GM18867 (cell line): ENCODE data around the gene TNIK.
A peak's percentile ranks its signal among the peaks of the same experiment; 100 is the strongest.
"Not testable (repeated sequence)": the region's sequence is repeated elsewhere in the genome, so short reads cannot be mapped to it uniquely, and the experiment has no call there.

Experiments
- ATAC-seq: cut with Tn5 transposase; IDR thresholded peaks from one replicate; pipeline ENCODE4 v1.9.1; 2021; ENCODE audit warnings: mild to moderate bottlenecking, moderate library complexity; ENCODE audit not compliant: unreplicated experiment

Gene TNIK

DNA sequence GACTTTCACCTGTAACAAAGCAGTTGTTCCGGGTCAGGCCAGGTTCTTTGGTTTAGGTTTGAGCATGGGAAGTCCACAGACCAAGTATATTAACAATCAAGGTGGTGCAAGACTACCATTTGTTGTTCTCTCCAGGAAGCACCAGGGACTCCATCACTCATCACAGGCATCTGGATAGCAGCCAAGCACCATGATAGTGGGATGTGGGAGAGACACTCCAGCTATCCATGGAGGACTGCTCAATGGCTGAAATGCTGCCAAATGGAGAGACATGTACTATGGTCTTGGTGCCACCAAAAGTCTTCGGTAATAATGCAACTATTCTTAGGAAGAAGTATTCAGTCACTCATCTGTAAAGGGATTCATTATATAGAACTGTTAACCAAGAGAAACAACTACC is 143.0 kb downstream of the TNIK start:
- no peak for ATAC-seq

DNA sequence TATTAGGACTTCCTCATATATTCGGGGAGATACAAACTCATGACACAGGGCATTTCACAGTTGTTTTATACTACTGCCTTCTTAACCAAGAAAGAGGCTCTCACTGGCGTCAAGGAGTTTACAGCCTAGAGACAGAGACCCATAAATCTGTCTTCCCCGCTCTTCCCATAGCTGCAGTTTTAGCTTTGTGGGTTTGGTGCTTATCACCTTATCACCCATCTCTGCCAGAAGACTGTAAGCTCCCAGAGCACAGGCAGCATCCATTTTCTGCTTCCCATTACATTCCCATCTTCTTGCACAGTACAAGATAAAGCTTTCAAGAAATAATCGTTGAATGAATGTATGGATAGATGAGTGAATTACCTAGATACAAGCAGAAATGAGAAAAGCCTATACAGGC is 144.3 kb downstream of the TNIK start:
- ATAC-seq = no peak

DNA sequence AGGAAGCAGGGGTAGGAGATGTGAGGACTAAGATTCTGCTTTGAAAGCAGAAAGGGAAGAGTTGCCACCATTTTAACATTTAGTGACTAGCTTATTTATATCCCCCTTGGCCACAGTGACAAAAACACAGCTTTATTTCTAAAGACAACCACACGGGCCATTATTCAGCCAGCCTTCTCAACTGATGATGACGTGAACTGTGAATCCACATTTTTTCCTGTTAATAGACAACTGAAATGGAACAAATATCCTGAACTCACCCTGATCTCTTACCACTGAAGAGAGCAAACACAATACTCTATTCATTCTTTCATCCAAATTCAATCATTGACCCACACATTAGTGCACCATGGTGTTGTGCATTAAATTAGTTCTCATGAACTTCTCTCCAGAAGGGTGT is 145.1 kb downstream of the TNIK start:
- no peak for ATAC-seq

DNA sequence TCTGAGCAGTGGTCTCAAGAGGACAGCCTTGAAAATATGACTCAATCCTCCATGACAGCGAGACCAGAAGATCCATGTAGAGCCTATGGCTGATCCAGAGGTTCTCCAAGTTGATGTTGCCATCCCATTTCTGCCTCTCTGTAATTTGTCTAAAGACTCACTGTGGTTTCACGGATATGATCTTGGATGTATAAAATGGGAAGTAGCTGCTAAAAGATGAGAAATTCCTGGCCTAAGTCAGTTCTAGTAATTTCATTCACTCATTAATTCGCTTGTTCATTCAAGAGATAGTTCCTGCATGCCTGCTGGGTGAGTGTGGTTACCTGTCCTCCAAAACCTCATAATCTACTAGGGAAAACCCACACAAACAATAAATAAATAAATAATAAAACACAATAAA is 145.9 kb downstream of the TNIK start:
- no peak for ATAC-seq

DNA sequence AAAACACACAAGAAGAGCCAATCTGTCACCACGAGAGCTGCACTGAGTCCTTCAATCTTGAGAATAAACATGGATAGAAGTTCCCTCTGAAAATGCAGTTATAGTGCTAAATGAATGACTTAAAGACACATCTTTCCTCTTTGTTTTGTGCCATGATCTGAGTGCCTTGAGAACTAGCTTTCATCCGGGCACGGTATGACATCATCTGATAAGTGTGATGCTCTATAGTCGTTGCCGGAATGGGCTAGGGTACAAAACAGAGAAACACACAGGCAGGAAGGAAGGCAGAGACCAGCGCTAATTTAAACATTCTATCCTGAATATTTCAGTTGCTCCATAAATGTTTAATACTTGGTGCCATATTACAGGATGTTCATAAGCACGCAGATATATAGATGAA is 146.5 kb downstream of the TNIK start:
- ATAC-seq = no peak

DNA sequence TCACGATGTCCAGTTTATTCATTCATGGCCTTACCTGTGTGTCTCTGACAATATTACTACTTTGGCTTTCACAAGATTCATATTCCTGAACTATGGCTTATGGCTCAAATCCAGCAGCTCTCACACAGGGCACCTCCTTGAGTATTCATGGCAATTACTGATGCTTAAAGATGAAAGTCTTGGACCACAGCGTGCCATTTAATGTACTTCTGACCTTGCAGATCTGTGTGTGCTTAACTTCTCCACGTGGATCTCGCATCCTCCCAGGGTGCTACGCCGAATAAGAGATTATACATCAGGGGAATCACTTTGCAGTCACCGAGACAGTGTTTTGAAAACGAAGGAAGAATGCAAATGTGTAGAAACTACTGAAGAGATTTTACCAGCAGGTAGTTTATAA is 147.5 kb downstream of the TNIK start:
- ATAC-seq = no peak

DNA sequence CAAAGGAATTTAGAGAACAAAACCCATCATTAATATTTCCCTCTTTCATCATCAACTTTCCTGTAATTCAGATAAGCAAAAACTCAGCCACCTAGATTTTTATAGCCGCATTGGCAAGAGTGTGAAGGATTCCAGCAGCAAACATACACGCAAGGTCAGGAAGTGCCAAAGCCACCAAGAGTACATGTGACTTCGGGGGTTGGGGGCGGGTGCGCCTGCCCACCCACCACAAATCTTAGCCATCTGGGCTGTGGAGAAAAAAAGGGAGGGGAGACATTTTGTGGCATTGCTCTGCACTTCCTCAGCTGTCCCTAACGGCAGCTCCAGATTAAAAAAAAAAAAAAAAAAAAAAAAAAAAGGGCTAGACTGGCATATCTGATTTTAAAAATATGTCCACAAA is 148.4 kb downstream of the TNIK start:
- ATAC-seq = no peak

DNA sequence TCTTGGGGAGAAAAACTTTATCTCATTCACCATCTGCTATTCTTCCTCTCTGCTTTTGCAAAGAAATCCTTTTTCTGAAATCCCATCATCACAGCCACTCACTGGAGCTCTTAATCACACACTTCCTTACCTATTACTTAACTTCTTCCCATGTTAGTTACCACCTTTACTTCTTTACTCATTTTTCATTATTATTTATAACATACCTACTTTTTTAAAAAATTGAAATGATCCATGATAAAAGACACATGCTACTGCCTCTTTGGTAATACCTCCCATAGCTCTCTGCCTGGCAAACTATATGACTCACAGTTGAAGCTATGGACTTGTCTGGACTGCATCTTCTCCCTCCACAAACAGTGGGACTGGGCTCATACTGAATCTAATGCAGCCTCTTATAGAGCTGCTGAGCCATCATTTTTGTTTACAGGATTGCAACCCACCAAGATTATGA is 150.3 kb downstream of the TNIK start:
- no peak for ATAC-seq

DNA sequence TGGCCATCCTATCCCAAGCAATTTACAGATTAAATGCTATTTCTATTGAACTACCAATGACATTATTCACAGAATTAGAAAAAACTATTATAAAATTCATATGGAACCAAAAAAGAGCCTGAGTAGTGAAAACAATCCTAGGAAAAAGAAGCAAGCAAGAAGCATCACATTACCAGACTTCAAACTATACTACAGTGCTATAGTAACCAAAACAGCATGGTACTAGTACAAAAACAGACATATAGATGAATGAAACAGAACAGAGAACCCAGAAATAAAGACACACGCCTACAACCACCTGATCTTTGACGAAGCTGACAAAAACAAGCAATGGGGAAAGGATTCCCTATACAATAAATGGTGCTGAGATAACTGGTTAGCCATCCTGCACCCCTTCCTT is 152.2 kb downstream of the TNIK start:
- no peak for ATAC-seq

DNA sequence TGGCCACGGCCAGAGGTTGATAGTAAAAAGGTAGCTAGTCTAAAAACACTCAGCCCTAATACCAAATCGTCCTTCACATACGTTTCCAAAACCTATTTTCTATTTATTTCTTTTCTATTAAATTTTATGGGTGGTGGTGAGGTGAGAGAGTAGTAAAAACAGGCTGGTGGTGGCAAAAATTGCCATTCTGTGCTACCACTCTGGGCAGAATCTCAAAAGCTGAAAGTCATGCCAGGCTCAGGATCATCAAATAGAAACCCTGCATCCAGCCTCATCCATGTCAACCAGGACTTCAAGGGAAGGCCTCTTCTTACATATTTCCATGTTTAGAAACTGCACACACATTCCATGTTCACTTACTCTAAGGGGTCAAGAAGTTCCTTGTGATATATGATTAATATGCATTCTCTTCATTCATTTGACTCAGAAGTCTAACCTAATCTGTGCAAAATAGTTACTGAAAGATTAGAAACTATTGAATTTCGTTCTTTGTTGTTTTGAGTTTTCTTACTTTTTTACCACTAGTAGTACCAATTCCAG is 153.1 kb downstream of the TNIK start:
- no peak for ATAC-seq

DNA sequence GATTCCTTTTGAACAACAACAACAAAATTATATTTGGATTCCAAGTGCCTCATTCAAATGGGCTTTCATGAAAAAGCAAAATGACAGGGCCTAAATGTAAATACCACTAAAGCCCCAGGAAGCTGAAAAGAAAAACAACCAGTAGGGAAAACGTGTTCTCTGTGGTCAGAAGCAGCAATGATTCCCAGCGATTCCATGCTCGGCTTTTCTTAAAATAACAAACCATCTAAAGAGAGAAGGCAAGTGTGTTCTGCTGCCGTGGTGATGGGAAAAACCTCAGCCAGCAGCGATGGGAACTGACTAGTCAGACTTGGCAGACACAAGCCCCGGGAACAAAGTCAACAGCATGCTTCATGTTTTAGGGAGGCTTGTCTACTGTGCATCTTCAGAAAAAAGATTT is 153.6 kb downstream of the TNIK start:
- no peak for ATAC-seq

DNA sequence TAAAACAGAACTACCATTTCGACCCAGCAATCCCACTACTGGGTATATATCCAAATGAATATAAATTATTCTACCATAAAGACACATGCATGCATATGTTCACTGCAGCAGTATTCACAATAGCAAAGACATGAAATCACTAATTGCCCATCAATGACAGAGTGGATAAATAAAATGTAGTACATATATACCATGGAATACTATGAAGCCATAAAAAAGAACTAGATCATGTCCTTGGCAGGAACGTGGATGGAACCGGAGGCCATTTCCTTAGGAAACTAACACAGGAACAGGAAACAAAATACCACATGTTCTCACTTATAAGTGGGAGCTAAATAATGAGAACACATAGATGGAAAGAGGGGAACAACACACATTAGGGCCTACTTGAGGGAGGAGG is 154.4 kb downstream of the TNIK start:
- ATAC-seq = not testable (repeated sequence)

DNA sequence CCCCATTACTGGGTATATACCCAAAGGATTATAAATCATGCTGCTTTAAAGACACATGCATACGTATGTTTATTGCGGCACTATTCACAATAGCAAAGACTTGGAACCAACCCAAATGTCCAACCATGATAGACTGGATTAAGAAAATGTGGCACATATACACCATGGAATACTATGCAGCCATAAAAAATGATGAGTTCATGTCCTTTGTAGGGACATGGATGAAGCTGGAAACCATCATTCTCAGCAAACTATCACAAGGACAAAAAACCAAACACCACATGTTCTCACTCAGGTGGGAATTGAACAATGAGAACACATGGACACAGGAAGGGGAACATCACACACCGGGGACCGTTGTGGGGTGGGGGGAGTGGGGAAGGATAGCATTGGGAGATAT is 155.7 kb downstream of the TNIK start:
- not testable (repeated sequence) for ATAC-seq

DNA sequence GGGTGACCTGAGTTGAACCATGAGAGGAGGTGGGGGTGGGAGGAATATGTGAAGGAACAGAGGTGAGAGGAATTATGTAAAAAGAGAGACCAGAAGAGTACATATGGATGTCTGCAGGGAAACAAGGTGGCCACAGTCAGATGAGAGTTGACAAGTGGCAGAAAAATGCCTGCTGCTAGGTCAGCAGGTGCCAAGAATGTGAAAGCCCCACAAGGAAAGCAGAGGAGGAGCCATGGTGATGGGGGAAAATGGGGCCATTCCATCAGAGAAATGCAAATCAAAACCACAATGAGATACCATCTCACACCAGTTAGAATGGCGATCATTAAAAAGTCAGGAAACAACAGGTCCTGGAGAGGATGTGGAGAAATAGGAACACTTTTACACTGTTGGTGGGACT is 156.2 kb downstream of the TNIK start:
- not testable (repeated sequence) for ATAC-seq

DNA sequence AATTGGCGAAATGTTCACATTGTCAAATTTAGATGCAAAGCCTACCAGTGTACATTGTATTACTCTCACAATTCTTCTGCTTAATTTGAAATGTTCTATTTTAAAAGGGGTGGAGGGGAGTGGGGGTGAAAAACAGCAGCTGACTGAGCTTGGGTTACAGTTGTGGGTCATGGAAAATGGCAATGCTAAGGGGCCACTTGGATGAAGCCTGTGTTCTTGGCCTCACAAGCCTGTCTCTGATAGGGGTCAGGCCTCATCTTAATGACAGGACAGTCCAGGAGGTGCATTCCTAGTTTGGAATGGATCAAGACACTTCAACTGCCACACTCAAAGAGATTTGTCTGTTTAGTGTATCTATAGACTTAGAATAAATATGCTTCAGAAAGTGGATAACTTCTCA is 158.2 kb downstream of the TNIK start:
- no peak for ATAC-seq

DNA sequence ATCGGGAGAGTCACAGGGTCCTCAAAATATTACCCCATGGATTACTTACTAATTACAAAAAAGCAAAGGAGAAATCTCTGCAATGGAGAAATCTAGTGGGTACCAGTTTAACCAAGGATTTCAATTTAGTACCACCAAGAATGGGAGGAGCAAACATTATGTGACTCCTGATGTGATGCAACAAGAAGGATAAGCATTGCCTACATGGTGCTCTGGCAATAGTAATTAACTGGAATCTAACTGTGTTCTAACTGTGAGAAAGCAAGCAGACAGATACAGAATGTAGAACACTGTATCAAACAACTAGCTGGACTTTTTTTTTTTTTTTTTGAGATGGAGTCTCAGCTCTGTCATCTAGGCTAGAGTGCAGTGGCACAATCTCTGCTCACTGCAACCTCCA is 159.2 kb downstream of the TNIK start:
- ATAC-seq = no peak

DNA sequence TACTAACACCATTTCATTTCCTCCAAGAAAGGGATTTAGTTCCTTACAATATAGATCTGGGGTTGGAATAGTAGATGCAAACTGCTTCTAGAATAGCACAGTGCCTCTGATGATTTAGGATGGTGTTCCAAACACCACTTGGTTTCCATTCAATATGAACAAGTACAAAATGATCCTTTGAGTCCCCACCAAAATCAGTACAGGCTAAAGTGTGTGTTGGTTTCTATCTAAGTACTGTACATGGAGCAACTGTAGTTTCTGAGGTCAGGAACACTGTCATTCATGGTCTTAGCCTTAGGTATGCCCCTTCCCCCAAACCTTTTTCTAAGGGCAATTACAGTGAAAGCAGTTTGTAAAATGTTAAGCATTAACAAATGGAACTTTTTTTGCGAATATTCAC is 162.3 kb downstream of the TNIK start:
- no peak for ATAC-seq

DNA sequence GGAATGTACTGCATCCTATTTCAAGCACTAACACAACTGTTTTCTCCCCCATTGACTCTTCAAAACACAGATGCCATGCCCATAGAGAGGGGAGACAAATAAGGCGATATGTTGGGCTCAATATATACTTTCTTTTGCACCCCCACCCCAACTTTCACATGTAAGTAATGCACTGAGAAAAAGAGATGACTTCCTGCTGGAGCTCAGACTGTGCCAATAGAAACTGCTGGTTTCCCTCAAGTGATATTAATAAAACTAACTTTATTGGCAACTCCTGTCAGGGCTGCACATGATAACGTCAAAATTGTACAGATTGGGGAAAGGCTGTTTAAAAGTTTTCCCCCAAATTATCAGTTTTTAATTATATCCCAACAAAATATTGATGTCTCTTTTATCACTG is 163.0 kb downstream of the TNIK start:
- no peak for ATAC-seq

DNA sequence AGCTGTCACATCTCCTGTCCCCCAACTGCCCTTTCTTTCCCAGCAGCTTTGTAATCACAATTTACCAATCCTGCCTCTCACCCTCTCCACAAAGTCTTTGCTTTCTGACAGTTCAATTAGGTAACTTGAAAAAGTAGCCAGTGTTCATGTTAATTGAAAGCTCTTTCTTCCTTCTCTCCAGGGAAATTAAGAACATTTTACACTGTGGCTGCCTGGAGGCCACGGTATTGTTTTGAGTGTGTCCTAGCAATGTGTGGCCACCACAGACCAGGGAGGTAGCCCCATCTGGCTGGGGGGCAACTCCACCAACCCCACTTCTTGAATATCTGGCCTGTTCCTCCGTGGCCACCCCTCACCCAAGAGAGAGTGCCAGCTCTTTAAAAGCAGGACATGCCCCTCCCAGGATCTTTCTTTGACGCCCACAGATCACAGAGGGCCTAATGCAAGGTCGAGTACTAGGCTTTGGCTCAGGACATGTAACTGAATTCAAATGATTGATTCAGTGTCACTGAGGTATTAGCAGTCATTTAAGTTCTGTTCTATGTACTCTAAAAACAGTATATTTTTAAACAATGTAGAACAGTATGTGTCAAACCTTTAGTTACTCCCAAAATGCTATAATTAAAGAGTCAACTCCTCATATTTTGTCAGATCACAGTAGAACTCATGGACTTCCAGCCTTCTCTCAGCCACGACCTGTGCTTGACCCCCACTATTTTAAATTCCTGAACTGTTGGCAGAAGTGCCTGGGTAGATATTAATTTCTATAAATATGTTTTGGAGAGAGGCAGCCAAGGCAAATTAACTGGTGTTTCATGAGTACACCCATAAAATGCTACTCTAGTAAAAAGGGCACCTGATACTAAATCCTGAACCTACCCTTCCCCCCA is 164.5 kb downstream of the TNIK start:
- ATAC-seq = no peak

DNA sequence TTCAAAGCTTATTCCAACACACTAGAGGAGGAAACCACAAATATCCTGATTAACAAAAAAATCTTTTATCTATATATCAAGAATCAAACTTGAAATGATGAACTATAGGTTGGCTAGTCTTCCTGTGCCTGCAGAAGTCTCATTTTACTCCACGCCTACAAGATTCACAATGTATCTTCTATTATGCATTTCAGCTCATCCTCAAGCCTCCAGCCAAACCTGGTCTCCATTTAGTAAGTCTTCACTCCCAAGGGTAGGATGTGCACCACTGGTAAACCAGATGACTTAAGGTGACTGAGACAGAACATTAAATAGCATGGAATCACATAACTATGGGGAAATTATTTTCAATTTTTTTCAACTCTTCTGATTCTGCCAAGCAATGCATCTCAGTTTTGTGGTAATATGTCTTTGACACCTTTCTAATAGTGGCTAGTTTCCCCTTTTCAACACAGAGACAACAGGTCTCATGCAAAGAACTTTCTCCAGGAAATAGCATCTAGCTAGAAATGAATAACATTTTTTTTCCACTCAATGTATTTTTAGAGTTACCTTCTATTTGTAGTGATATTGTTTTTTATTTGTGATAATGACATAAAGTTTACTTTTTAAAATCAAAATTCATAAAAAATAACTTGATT is 166.9 kb downstream of the TNIK start:
- ATAC-seq = peak; percentile 87

DNA sequence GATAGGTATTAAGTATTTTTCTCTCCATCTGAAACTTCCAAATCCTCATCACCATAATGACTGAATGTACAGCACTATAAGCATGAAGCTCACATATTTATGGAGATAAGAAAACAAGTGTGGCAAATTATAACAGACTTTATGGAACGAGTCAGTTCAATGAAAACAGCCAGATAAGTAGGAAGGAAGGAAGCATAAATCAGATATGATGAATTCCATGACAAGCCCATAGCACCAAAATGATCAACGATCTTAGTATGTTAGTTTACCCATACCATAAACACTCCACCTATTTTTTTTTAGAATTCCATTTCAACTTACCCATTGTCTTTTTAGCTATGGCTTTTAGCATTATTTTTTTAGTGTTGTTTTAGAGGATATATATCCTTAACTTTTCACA is 169.5 kb downstream of the TNIK start:
- ATAC-seq = no peak

DNA sequence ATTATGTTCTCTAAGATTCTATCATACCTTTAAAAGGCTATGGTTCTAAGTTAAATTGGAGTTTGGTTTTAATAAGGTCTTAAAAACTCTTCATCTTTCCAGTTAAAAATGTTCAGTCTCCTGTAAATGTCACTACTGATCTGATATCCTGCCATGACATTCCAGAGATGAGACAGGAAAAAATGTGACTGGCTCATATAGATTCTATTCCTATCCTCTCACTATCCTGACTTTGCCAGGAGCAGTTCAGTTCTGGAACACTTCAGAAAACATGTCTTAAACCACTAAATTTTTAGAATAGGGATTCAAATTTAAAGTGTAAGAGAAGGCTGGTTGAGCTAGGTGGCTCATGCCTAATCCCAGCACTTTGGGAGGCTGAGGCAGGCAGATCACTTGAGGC is 170.9 kb downstream of the TNIK start:
- no peak for ATAC-seq
